Iris pigment epithelial cell (primary cell): ENCODE data around the gene SCIN.
"Not testable (repeated sequence)": the region's sequence is repeated elsewhere in the genome, so short reads cannot be mapped to it uniquely, and the experiment has no call there.

Experiments
- DNase-seq: peaks from one replicate; pipeline ENCODE4 v3.0.0-alpha.2; 2011; ENCODE audit warnings: low read depth

SCIN gene

GRCh38 chr7:12687718-12688171, 117.2 kb downstream of the SCIN start:
- no peak for DNase-seq

- DNase-seq: not testable (repeated sequence)
Measured at GRCh38 chr7:12688485-12689170, 118.1 kb downstream of the SCIN start.

- no peak for DNase-seq
Measured at GRCh38 chr7:12689451-12689850, 118.9 kb downstream of the SCIN start.

- no peak for DNase-seq
Measured at GRCh38 chr7:12690041-12690878, 119.7 kb downstream of the SCIN start.

- DNase-seq: not testable (repeated sequence)
Measured at GRCh38 chr7:12691388-12691787, 120.9 kb downstream of the SCIN start.

GRCh38 chr7:12692035-12692434, 121.5 kb downstream of the SCIN start:
- DNase-seq: no peak

GRCh38 chr7:12692479-12693259, 122.1 kb downstream of the SCIN start:
- DNase-seq: no peak

- DNase-seq: no peak
Measured at GRCh38 chr7:12694817-12695216, 124.3 kb downstream of the SCIN start.

GRCh38 chr7:12695965-12696364, 125.4 kb downstream of the SCIN start:
- no peak for DNase-seq

- DNase-seq: no peak
Measured at GRCh38 chr7:12699299-12699698, 128.8 kb downstream of the SCIN start.

- no peak for DNase-seq
Measured at GRCh38 chr7:12701433-12701832, 130.9 kb downstream of the SCIN start.

GRCh38 chr7:12703881-12704280, 133.4 kb downstream of the SCIN start:
- DNase-seq: peak; percentile 67

GRCh38 chr7:12705878-12706277, 135.4 kb downstream of the SCIN start:
- peak; percentile 60 for DNase-seq

- peak; percentile 85 for DNase-seq
Measured at GRCh38 chr7:12706900-12707536, 136.5 kb downstream of the SCIN start.

- DNase-seq: no peak
Measured at GRCh38 chr7:12708314-12708713, 137.8 kb downstream of the SCIN start.
